HCT116 (cell line): ENCODE measurements around the gene ETV4.

Experiments
- CEBPB ChIP-seq: IDR thresholded peaks from 2 replicates; pipeline ENCODE4 v1.6.1; 2012; ENCODE audit warnings: low read depth
- POLR2A ChIP-seq: IDR thresholded peaks from 2 replicates; pipeline ENCODE4 v1.7.0; 2011; ENCODE audit warnings: borderline replicate concordance; ENCODE audit not compliant: insufficient read depth, insufficient read length; ENCODE audit errors: extremely low read depth
- POLR2AphosphoS5 ChIP-seq: IDR thresholded peaks from 2 replicates; pipeline ENCODE4 v1.6.1; 2011; ENCODE audit warnings: mild to moderate bottlenecking, low read depth, low read length, moderate library complexity
- SIN3A ChIP-seq: IDR thresholded peaks from 2 replicates; pipeline ENCODE4 v1.6.1; 2012; ENCODE audit warnings: low read depth
- SRF ChIP-seq: IDR thresholded peaks from 2 replicates; pipeline ENCODE4 v1.6.1; 2012; ENCODE audit warnings: low read depth
- TCF7L2 ChIP-seq: IDR thresholded peaks from 2 replicates; pipeline ENCODE4 v1.7.0; 2011; ENCODE audit warnings: borderline replicate concordance, inconsistent platforms; ENCODE audit not compliant: insufficient read depth, insufficient read length; ENCODE audit errors: extremely low read depth
- TF ChIP-seq, protein P1 (sequence below), 3 experiments: fragments of 200-600 bp in 1 of 3; sonication (generic) in 1 of 3; IDR thresholded peaks in 2 of 3; conservative IDR thresholded peaks in 1 of 3; 2 replicates each; pipeline ENCODE4 v1.5.1; 2012 to 2017; ENCODE audit warnings: low read depth in 2 of 3, low read length in 2 of 3, antibody characterized with exemption in 1 of 3, borderline replicate concordance in 1 of 3, control low read depth in 1 of 3, mild to moderate bottlenecking in 1 of 3, mixed read lengths in 1 of 3, mixed run types in 1 of 3, moderate library complexity in 1 of 3; ENCODE audit not compliant: insufficient read depth in 1 of 3
- TF ChIP-seq, protein P2 (sequence below): IDR thresholded peaks from 2 replicates; pipeline ENCODE4 v1.6.1; 2012
- TF ChIP-seq, protein P3 (sequence below): IDR thresholded peaks from 2 replicates; pipeline ENCODE4 v1.6.1; 2012
- TF ChIP-seq, protein P4 (sequence below): IDR thresholded peaks from 2 replicates; pipeline ENCODE4 v1.6.1; 2011; ENCODE audit warnings: mild to moderate bottlenecking, low read length, moderate library complexity; ENCODE audit not compliant: insufficient replicate concordance; ENCODE audit errors: extremely low read depth

DNA sequence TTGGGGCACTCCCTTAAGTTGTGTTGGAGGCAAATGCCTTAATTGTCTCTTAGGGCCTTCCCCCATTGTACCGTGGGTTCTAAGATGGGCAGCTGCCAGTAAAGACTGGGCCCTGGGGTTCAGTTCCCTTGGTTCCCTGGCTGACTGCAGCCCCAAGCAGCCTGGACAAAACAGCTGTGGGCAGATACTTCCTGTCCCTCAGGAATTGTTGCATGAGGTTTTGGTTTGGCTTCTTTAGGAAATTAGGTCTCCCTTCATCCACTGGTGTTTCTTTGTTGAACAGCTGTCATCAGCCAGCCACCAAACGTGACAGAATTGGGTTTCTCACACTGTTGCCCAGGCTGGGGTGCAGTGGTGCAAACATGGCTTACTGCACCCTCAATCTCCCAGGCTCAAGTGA lies 42.0 kb upstream of the ETV4 start:
- TF ChIP-seq, protein P1, sequence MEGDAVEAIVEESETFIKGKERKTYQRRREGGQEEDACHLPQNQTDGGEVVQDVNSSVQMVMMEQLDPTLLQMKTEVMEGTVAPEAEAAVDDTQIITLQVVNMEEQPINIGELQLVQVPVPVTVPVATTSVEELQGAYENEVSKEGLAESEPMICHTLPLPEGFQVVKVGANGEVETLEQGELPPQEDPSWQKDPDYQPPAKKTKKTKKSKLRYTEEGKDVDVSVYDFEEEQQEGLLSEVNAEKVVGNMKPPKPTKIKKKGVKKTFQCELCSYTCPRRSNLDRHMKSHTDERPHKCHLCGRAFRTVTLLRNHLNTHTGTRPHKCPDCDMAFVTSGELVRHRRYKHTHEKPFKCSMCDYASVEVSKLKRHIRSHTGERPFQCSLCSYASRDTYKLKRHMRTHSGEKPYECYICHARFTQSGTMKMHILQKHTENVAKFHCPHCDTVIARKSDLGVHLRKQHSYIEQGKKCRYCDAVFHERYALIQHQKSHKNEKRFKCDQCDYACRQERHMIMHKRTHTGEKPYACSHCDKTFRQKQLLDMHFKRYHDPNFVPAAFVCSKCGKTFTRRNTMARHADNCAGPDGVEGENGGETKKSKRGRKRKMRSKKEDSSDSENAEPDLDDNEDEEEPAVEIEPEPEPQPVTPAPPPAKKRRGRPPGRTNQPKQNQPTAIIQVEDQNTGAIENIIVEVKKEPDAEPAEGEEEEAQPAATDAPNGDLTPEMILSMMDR (IDR thresholded peaks at IDR 0.05 in 2 of 3, conservative IDR thresholded peaks at IDR 0.05 in 1 of 3; ENCODE audit: borderline replicate concordance in 1 of 3, insufficient read depth in 1 of 3, low read depth in 2 of 3, low read length in 2 of 3): no peak
- TF ChIP-seq POLR2A: no peak
- TF ChIP-seq SRF: no peak
- no peak for TF ChIP-seq SIN3A
- TF ChIP-seq POLR2AphosphoS5: no peak
- TF ChIP-seq TCF7L2: no peak
- TF ChIP-seq, protein P2, sequence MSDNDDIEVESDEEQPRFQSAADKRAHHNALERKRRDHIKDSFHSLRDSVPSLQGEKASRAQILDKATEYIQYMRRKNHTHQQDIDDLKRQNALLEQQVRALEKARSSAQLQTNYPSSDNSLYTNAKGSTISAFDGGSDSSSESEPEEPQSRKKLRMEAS: no peak
- TF ChIP-seq, protein P3, sequence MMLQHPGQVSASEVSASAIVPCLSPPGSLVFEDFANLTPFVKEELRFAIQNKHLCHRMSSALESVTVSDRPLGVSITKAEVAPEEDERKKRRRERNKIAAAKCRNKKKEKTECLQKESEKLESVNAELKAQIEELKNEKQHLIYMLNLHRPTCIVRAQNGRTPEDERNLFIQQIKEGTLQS: no peak
- TF ChIP-seq, protein P4, sequence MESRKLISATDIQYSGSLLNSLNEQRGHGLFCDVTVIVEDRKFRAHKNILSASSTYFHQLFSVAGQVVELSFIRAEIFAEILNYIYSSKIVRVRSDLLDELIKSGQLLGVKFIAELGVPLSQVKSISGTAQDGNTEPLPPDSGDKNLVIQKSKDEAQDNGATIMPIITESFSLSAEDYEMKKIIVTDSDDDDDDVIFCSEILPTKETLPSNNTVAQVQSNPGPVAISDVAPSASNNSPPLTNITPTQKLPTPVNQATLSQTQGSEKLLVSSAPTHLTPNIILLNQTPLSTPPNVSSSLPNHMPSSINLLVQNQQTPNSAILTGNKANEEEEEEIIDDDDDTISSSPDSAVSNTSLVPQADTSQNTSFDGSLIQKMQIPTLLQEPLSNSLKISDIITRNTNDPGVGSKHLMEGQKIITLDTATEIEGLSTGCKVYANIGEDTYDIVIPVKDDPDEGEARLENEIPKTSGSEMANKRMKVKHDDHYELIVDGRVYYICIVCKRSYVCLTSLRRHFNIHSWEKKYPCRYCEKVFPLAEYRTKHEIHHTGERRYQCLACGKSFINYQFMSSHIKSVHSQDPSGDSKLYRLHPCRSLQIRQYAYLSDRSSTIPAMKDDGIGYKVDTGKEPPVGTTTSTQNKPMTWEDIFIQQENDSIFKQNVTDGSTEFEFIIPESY: no peak
- TF ChIP-seq CEBPB: no peak
